Progenitor cell of endocrine pancreas (in vitro differentiated cells): Measurements from ENCODE around the gene MANSC1. TPM values are rescaled to one million over a fixed set of nuclear protein-coding genes. Genes with fewer than 3 reads are reported as not detected.

Experiments
- DNase-seq: peaks from one replicate; pipeline ENCODE4 v3.0.0; 2021; ENCODE audit warnings: low spot score; ENCODE audit not compliant: unreplicated experiment
- H3K27ac Mint-ChIP-seq: 2 replicates; pipeline ENCODE4 v1.8.0; 2021; ENCODE audit warnings: mild to moderate bottlenecking, moderate library complexity, mixed read lengths
- H3K27me3 Mint-ChIP-seq: 2 replicates; pipeline ENCODE4 v1.8.0; 2021; ENCODE audit warnings: mixed read lengths
- H3K36me3 Mint-ChIP-seq: 2 replicates; pipeline ENCODE4 v1.8.0; 2022; ENCODE audit warnings: mixed read lengths; ENCODE audit not compliant: insufficient read depth
- H3K4me1 Mint-ChIP-seq: 2 replicates; pipeline ENCODE4 v1.8.0; 2021; ENCODE audit warnings: low read depth, mixed read lengths
- H3K4me3 Mint-ChIP-seq: 2 replicates; pipeline ENCODE4 v1.8.0; 2021; ENCODE audit warnings: low read depth, mild to moderate bottlenecking, moderate library complexity, mixed read lengths
- H3K9me3 Mint-ChIP-seq: 2 replicates; pipeline ENCODE4 v1.8.0; 2021; ENCODE audit warnings: low read depth, mixed read lengths
- total RNA-seq: library from RNA; stranded (reverse); gene quantifications from 2 replicates; pipeline ENCODE4 v1.2.1, GENCODE V29; 2021
- TF ChIP-seq, protein P1 (sequence below): fragments of 200-600 bp; sonication (generic); IDR thresholded peaks from one replicate; pipeline ENCODE4 v1.5.0; 2021; ENCODE audit warnings: antibody characterized with exemption, mild to moderate bottlenecking; ENCODE audit not compliant: unreplicated experiment

MANSC1 gene
- total RNA-seq, 1 donor from 2014 or later: 30.7 TPM

DNA sequence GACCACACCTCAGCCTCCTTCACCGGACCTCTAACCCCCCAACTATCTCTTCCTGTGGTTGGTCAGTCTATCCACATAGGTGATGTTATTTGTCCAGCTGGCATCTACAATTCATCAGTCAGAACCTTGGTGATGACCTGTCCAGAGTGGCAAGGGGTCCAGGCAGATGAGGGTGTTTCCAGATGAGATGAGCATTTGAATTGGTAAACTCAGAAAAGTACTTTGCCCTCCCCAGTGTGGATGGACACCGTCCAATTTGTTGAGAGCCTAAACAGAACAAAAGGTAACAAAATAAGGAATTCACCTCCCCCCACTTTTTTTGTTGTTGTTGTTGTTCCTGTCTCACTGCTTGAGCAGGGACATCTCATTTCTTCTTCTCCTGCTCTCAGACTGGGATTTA, 48.9 kb downstream of the MANSC1 start:
- H3K27me3 Mint-ChIP-seq: no peaks in the 10 kb centered on the region
- TF ChIP-seq, protein P1, sequence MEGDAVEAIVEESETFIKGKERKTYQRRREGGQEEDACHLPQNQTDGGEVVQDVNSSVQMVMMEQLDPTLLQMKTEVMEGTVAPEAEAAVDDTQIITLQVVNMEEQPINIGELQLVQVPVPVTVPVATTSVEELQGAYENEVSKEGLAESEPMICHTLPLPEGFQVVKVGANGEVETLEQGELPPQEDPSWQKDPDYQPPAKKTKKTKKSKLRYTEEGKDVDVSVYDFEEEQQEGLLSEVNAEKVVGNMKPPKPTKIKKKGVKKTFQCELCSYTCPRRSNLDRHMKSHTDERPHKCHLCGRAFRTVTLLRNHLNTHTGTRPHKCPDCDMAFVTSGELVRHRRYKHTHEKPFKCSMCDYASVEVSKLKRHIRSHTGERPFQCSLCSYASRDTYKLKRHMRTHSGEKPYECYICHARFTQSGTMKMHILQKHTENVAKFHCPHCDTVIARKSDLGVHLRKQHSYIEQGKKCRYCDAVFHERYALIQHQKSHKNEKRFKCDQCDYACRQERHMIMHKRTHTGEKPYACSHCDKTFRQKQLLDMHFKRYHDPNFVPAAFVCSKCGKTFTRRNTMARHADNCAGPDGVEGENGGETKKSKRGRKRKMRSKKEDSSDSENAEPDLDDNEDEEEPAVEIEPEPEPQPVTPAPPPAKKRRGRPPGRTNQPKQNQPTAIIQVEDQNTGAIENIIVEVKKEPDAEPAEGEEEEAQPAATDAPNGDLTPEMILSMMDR: no peak
- no peak for DNase-seq
- no peak overlapping the region for H3K4me3 Mint-ChIP-seq
- peaks cover 3% of the 10 kb centered on the region for H3K36me3 Mint-ChIP-seq
- no peaks in the 10 kb centered on the region for H3K4me1 Mint-ChIP-seq
- peaks cover 4% of the 10 kb centered on the region for H3K9me3 Mint-ChIP-seq
- no peak overlapping the region for H3K27ac Mint-ChIP-seq

DNA sequence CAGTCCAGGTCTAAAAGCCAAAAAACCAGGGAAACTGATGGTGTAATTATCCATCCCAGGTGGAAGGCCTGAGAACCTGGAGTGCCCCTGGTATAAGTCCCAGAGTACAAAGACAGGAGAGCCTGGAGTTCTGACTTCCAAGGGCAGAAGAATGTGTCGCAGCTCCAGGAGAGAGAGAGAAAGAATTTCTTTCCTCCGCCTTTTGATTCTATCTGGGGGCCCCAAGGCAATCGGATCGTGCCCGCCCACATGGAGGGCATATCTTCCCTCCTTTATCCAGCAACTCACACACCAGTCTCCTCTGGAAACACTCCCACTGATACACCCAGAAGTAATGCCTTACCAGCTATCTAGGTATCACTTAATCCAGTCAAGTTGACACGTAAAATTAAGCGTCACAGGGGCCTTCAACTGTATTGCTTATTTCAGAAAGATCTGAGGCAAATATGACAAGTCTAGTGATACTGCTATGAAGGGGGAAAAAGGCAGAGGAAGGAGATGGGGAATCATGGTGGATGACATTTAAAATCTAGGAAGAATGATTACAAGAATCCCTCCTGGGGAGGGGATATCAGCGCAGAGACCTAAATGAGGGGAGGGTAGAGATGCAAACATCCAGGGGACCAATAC, 52.7 kb downstream of the MANSC1 start:
- DNase-seq: no peak
- H3K27me3 Mint-ChIP-seq: no peaks in the 10 kb centered on the region

DNA sequence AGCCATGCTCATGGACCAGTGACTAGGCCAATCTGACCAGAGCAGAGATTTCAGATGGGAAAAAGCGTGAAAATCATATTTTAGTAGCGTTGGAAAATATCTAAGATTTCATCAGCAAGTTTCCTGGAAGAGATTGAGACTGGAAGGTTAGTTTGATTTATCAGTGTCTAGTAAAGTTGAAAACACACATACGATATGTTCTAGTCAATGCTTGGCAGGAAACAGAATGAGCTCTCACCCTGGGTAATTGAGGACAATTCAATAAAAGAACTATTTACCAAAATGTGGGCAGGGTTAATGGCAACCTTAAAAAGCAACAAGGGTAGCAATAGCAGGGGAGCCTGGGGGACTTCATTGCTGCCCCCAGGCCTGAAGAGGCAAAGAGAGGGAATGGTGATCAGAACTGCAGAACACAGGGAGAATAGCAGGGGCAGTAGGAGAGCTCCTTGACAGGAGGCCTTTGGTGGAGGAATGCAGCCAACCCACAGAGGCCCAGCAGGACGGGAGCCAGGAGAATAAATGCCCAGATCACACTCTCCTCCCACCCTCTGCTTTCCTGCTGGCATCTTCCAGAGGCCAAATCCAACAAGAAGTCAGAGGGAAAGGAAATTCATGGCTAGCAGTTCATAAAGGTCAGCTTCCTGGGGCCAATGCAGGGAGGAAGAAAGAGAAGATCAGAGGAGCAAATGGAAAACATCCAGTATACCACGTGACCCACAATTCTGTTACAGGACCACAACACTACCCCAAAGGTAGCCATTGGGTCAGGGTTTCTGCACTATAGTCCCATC, 55.6 kb downstream of the MANSC1 start:
- Mint-ChIP-seq H3K27me3 (no peaks in the 10 kb centered on the region), H3K36me3 (no peaks in the 10 kb centered on the region), H3K27ac (peak overlapping the region; percentile 6), H3K4me3 (no peak overlapping the region), H3K9me3 (no peaks in the 10 kb centered on the region), H3K4me1 (peaks cover 3% of the 10 kb centered on the region)
- TF ChIP-seq, protein P1: no peak
- DNase-seq: no peak

More for the DNA sequence above, 52.7 kb downstream of the MANSC1 start:
- TF ChIP-seq, protein P1: no peak
- Mint-ChIP-seq H3K4me3 (no peak overlapping the region), H3K4me1 (peaks cover 3% of the 10 kb centered on the region), H3K27ac (no peak overlapping the region), H3K36me3 (no peaks in the 10 kb centered on the region), H3K9me3 (no peaks in the 10 kb centered on the region)

DNA sequence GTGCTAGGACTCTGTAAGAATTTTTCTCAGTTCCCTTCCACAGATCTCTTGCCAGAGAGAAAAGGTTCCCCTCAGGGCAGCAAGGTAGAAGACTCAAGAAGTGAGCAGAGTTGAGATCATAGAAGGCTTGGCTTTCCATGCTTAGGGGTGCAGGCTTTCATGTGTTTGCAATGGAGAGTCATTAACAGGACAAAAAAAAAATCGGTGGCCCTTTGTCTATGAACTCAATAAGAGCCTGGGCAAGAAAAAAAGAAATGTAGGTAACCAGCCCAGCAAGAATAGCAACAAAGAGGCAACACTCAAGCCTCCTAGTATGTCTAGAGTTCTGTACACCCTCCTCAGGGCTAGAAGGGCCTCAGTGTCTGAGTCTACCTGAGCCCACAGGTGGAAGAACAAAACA, 59.8 kb downstream of the MANSC1 start:
- Mint-ChIP-seq H3K27me3 (no peaks in the 10 kb centered on the region), H3K4me1 (peaks cover 3% of the 10 kb centered on the region), H3K4me3 (no peak overlapping the region), H3K9me3 (no peaks in the 10 kb centered on the region), H3K27ac (no peak overlapping the region), H3K36me3 (no peaks in the 10 kb centered on the region)
- TF ChIP-seq, protein P1: no peak
- DNase-seq: no peak

DNA sequence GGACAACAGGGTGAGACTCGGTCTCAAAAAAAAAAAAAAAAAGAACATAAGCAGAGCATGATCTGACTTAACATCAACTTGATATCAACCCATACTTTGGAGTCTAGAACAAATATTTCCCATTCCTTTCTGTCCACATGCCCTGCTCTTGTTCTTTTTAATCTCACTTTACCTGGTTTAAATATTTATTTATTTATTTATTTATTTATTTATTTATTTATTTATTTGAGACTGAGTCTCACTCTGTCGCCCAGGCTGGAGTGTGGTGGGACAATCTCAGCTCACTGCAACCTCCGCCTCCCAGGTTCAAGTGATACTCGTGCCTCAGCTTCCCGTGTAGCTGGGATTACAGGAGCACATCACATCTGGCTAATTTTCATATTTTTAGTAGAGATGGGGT, 63.6 kb downstream of the MANSC1 start:
- Mint-ChIP-seq H3K27ac (no peak overlapping the region), H3K36me3 (no peaks in the 10 kb centered on the region), H3K27me3 (peaks cover 3% of the 10 kb centered on the region), H3K4me3 (no peak overlapping the region), H3K9me3 (no peaks in the 10 kb centered on the region), H3K4me1 (no peaks in the 10 kb centered on the region)
- DNase-seq: no peak
- TF ChIP-seq, protein P1: no peak
